ENCODE measurements around the gene LRRC57. TPM values are rescaled to one million over a fixed set of nuclear protein-coding genes. Genes with fewer than 3 reads are reported as not detected.

The LRRC57 gene
- total and polyA plus RNA-seq, 2 of the 13 experiments (the other 11 are each of a cell fraction or from before 2014, with no cell fraction given), result 5.8 to 14.8 TPM

DNA sequence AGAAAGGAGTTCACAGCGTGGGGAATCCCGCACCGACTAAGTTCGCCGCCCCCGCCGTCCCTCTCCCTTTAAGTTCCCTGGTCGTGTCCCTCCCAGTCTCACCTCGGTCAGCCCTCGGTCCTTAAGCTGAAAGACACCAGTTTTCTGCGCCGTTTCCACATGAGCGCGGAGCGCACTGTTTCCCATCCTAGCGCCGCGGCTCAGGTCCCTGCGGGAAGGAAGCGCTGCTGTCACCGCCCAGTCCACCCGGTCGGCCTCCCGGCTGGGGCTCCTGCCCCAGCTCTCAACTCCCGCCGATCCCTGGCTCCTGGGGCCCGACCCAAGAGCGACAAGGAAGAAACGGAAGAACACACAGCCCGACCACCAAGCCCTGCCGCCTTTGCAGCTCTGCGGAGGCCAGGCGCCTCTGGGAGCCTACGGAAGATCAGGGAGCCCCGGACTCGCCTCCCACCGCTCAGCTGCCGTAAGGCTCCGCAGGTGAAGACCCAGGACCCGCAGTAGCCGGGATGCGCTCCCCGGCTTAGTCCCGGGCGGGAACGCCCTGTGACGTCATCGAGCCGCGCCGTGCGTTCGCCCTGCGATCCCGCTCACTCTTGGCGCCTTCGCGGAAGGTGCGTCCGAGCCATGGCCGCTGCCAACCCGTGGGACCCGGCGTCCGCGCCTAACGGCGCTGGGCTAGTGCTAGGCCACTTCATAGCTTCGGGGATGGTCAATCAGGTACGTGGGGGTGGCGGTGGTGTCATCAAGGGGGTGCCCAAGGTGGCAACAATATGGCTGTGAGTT is at the start of gene LRRC57, which contains the start of gene HAUS2 (continued):
- no peak for TF ChIP-seq ZNF556 (CRISPR knock-in tag; IDR thresholded peaks at IDR 0.05; ENCODE audit: borderline replicate concordance)
- no peak for TF ChIP-seq ZNF709 (CRISPR knock-in tag; IDR thresholded peaks at IDR 0.05)
- TF ChIP-seq MIXL1 (CRISPR knock-in tag; IDR thresholded peaks at IDR 0.05), result 0 out of 2 replicates have a peak, but pooled peaks have one; percentile 18
- TF ChIP-seq SP5 (CRISPR knock-in tag; IDR thresholded peaks at IDR 0.05; ENCODE audit: borderline replicate concordance, low read depth), result no peak; the same call in 1 of the 2 replicates
- TF ChIP-seq, protein P1, sequence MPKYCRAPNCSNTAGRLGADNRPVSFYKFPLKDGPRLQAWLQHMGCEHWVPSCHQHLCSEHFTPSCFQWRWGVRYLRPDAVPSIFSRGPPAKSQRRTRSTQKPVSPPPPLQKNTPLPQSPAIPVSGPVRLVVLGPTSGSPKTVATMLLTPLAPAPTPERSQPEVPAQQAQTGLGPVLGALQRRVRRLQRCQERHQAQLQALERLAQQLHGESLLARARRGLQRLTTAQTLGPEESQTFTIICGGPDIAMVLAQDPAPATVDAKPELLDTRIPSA (CRISPR knock-in tag; IDR thresholded peaks at IDR 0.05; ENCODE audit: borderline replicate concordance), result no peak
- TF ChIP-seq MXD4 (CRISPR knock-in tag; IDR thresholded peaks at IDR 0.05), result peak; percentile 74
- TF ChIP-seq, protein P2, sequence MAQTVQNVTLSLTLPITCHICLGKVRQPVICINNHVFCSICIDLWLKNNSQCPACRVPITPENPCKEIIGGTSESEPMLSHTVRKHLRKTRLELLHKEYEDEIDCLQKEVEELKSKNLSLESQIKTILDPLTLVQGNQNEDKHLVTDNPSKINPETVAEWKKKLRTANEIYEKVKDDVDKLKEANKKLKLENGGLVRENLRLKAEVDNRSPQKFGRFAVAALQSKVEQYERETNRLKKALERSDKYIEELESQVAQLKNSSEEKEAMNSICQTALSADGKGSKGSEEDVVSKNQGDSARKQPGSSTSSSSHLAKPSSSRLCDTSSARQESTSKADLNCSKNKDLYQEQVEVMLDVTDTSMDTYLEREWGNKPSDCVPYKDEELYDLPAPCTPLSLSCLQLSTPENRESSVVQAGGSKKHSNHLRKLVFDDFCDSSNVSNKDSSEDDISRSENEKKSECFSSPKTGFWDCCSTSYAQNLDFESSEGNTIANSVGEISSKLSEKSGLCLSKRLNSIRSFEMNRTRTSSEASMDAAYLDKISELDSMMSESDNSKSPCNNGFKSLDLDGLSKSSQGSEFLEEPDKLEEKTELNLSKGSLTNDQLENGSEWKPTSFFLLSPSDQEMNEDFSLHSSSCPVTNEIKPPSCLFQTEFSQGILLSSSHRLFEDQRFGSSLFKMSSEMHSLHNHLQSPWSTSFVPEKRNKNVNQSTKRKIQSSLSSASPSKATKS (CRISPR knock-in tag; IDR thresholded peaks at IDR 0.05), result no peak
- no peak for TF ChIP-seq NR3C1 (CRISPR knock-in tag; IDR thresholded peaks at IDR 0.05)
- TF ChIP-seq ZNF674 (CRISPR knock-in tag; IDR thresholded peaks at IDR 0.05; ENCODE audit: low read depth), result 0 out of 2 replicates have a peak, but pooled peaks have one; percentile 78
- no peak for TF ChIP-seq SMARCE1 (IDR thresholded peaks at IDR 0.05; ENCODE audit: borderline replicate concordance)
- no peak for TF ChIP-seq ZNF672 (CRISPR knock-in tag; IDR thresholded peaks at IDR 0.05)
- peak; percentile 75 for TF ChIP-seq MED1 (CRISPR knock-in tag; IDR thresholded peaks at IDR 0.05)
- peak; percentile 8; the same call in 1 of the 2 replicates for TF ChIP-seq ZNF138 (CRISPR knock-in tag; IDR thresholded peaks at IDR 0.05; ENCODE audit: low read depth)
- no peak for TF ChIP-seq ZBTB7A (CRISPR knock-in tag; IDR thresholded peaks at IDR 0.05)
- TF ChIP-seq, protein P3, sequence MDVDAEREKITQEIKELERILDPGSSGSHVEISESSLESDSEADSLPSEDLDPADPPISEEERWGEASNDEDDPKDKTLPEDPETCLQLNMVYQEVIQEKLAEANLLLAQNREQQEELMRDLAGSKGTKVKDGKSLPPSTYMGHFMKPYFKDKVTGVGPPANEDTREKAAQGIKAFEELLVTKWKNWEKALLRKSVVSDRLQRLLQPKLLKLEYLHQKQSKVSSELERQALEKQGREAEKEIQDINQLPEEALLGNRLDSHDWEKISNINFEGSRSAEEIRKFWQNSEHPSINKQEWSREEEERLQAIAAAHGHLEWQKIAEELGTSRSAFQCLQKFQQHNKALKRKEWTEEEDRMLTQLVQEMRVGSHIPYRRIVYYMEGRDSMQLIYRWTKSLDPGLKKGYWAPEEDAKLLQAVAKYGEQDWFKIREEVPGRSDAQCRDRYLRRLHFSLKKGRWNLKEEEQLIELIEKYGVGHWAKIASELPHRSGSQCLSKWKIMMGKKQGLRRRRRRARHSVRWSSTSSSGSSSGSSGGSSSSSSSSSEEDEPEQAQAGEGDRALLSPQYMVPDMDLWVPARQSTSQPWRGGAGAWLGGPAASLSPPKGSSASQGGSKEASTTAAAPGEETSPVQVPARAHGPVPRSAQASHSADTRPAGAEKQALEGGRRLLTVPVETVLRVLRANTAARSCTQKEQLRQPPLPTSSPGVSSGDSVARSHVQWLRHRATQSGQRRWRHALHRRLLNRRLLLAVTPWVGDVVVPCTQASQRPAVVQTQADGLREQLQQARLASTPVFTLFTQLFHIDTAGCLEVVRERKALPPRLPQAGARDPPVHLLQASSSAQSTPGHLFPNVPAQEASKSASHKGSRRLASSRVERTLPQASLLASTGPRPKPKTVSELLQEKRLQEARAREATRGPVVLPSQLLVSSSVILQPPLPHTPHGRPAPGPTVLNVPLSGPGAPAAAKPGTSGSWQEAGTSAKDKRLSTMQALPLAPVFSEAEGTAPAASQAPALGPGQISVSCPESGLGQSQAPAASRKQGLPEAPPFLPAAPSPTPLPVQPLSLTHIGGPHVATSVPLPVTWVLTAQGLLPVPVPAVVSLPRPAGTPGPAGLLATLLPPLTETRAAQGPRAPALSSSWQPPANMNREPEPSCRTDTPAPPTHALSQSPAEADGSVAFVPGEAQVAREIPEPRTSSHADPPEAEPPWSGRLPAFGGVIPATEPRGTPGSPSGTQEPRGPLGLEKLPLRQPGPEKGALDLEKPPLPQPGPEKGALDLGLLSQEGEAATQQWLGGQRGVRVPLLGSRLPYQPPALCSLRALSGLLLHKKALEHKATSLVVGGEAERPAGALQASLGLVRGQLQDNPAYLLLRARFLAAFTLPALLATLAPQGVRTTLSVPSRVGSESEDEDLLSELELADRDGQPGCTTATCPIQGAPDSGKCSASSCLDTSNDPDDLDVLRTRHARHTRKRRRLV (CRISPR knock-in tag; IDR thresholded peaks at IDR 0.05), result no peak
- TF ChIP-seq NFIC (IDR thresholded peaks at IDR 0.05; ENCODE audit: low read length), result no peak
- TF ChIP-seq NONO (IDR thresholded peaks at IDR 0.05), result no peak
- TF ChIP-seq NONO (CRISPR knock-in tag; conservative IDR thresholded peaks at IDR 0.05), result peak; percentile 91
- TF ChIP-seq, protein P4, sequence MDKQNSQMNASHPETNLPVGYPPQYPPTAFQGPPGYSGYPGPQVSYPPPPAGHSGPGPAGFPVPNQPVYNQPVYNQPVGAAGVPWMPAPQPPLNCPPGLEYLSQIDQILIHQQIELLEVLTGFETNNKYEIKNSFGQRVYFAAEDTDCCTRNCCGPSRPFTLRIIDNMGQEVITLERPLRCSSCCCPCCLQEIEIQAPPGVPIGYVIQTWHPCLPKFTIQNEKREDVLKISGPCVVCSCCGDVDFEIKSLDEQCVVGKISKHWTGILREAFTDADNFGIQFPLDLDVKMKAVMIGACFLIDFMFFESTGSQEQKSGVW (CRISPR knock-in tag; IDR thresholded peaks at IDR 0.05; ENCODE audit: borderline replicate concordance), result no peak
- TF ChIP-seq MEIS1 (CRISPR knock-in tag; IDR thresholded peaks at IDR 0.05; ENCODE audit: borderline replicate concordance), result no peak; the same call in 1 of the 2 replicates
- no peak; the same call in 1 of the 2 replicates for TF ChIP-seq TSC22D2 (CRISPR knock-in tag; IDR thresholded peaks at IDR 0.05; ENCODE audit: borderline replicate concordance)
- TF ChIP-seq U2AF2 (IDR thresholded peaks at IDR 0.05; ENCODE audit: low read depth, low read length), result no peak

Measured in HepG2 (cell line).